Caco-2 (cell line): ENCODE results near the gene OAF. TPM values are rescaled to one million over a fixed set of nuclear protein-coding genes. Genes with fewer than 3 reads are reported as not detected.

Experiments
- BruUV-seq: library from RNA; stranded (reverse); fragments of 400-500 nt; replicated peaks from 2 replicates; lab custom pipeline; 2021; lab: Mats Ljungman, UMichigan
- CTCF ChIA-PET: fragments of 300-600 bp; sonication (Branson Sonifier 250); formaldehyde crosslinking; loops from one replicate; lab custom pipeline; 2022; ENCODE audit warnings: antibody characterized with exemption; lab: Charles Lee
- POLR2A ChIA-PET: fragments of 300-600 bp; sonication (Branson Sonifier 250); formaldehyde crosslinking; loops from one replicate; lab custom pipeline; 2022; ENCODE audit warnings: antibody characterized with exemption; lab: Charles Lee
- DNase-seq, 2 experiments: peaks; one replicate each; pipeline versions ENCODE4 v3.0.0 to v3.0.0-alpha.2; 2020 to 2022
- H3K27me3 ChIP-seq: replicated peaks from 2 replicates; pipeline ENCODE4 v1.6.0; 2011; ENCODE audit warnings: low read length; ENCODE audit not compliant: control insufficient read depth, insufficient read depth
- H3K36me3 ChIP-seq: 2 replicates; pipeline ENCODE4 v1.5.1; 2011; ENCODE audit warnings: low read length; ENCODE audit not compliant: control insufficient read depth, insufficient read depth
- H3K4me1 ChIP-seq: fragments of 250-450 bp; sonication (Bioruptor Pico); 2 replicates; pipeline ENCODE4 v1.5.1; 2020; ENCODE audit warnings: mild to moderate bottlenecking
- H3K4me3 ChIP-seq: 2 replicates; pipeline ENCODE4 v1.5.1; 2011; ENCODE audit warnings: low read depth, mild to moderate bottlenecking, control low read depth, low read length
- H3K9me3 ChIP-seq: fragments of 250-450 bp; sonication (Bioruptor Pico); 2 replicates; pipeline ENCODE4 v1.5.1; 2020; ENCODE audit warnings: mild to moderate bottlenecking, moderate library complexity
- H3K27ac Mint-ChIP-seq: one replicate; pipeline ENCODE4 v1.8.0; 2022; ENCODE audit warnings: mixed read lengths; ENCODE audit not compliant: unreplicated experiment
- H3K27me3 Mint-ChIP-seq: one replicate; pipeline ENCODE4 v1.8.0; 2022; ENCODE audit warnings: mixed read lengths; ENCODE audit not compliant: insufficient read depth, unreplicated experiment
- H3K36me3 Mint-ChIP-seq: one replicate; pipeline ENCODE4 v1.8.0; 2022; ENCODE audit warnings: mild to moderate bottlenecking, mixed read lengths; ENCODE audit not compliant: insufficient read depth, unreplicated experiment
- H3K4me1 Mint-ChIP-seq: one replicate; pipeline ENCODE4 v1.8.0; 2022; ENCODE audit warnings: low read depth, mixed read lengths; ENCODE audit not compliant: unreplicated experiment
- H3K4me3 Mint-ChIP-seq: one replicate; pipeline ENCODE4 v1.8.0; 2022; ENCODE audit warnings: mild to moderate bottlenecking, moderate library complexity, mixed read lengths; ENCODE audit not compliant: unreplicated experiment
- H3K9me3 Mint-ChIP-seq: one replicate; pipeline ENCODE4 v1.8.0; 2022; ENCODE audit warnings: mixed read lengths; ENCODE audit not compliant: unreplicated experiment
- CTCF ChIP-seq, 2 experiments: fragments of 200-600 bp in 1 of 2; IDR thresholded peaks; 1 replicate in 1 of 2; 2 replicates in 1 of 2; pipeline versions ENCODE4 v1.5.1 to v1.8.0; 2011 to 2022; ENCODE audit warnings: antibody characterized with exemption in 1 of 2, control low read depth in 1 of 2, inconsistent platforms in 1 of 2, low read depth in 1 of 2, low read length in 1 of 2, mild to moderate bottlenecking in 1 of 2, moderate library complexity in 1 of 2; ENCODE audit not compliant: insufficient read depth in 1 of 2, severe bottlenecking in 1 of 2, unreplicated experiment in 1 of 2
- intact Hi-C: fragments of 100-400 bp; cut with micrococcal nuclease; formaldehyde crosslinking; loops from one replicate; pipeline ENCODE4 v1.10.0; 2022; ENCODE audit not compliant: unreplicated experiment
- total RNA-seq: library from RNA; stranded (reverse); gene quantifications from 2 replicates; pipeline ENCODE4 v1.2.3, GENCODE V29; 2022

The OAF gene
- total RNA-seq, 1 experiment from 2014 or later: 31.3 TPM

GRCh38 chr11:120222916-120223315 is 12.1 kb downstream of the OAF start:
- BruUV-seq: no TSS peak
- Mint-ChIP-seq H3K4me1 (peaks cover 12% of the 10 kb centered on the region), H3K36me3 (no peaks in the 10 kb centered on the region), H3K4me3 (no peak overlapping the region), H3K27ac (no peak overlapping the region), H3K27me3 (no peaks in the 10 kb centered on the region), H3K9me3 (no peaks in the 10 kb centered on the region)
- no peak for DNase-seq
- intact Hi-C loops: no loop called here
- peaks cover 11% of the 10 kb centered on the region for H3K4me1 ChIP-seq
- no peak for TF ChIP-seq CTCF (IDR thresholded peaks at IDR 0.05; ENCODE audit: insufficient read depth in 1 of 2, low read depth in 1 of 2, low read length in 1 of 2, severe bottlenecking in 1 of 2, unreplicated experiment in 1 of 2)
- H3K4me3 ChIP-seq: no peak overlapping the region
- ChIA-PET CTCF (interaction anchor here (1.0 kb wide), 1 partner anchor 77 kb away, joined by 3 read pairs; no protein-coding TSS in a partner anchor), POLR2A (no interaction called here)
- H3K36me3 ChIP-seq: no peaks in the 10 kb centered on the region
- H3K27me3 ChIP-seq: no peaks in the 10 kb centered on the region
- H3K9me3 ChIP-seq: no peaks in the 10 kb centered on the region

GRCh38 chr11:120223793-120224192 is 13.0 kb downstream of the OAF start:
- DNase-seq: no peak
- intact Hi-C loops: no loop called here
- Mint-ChIP-seq H3K27ac (no peak overlapping the region), H3K36me3 (no peaks in the 10 kb centered on the region), H3K27me3 (no peaks in the 10 kb centered on the region), H3K4me1 (peaks cover 12% of the 10 kb centered on the region), H3K4me3 (no peak overlapping the region), H3K9me3 (no peaks in the 10 kb centered on the region)
- peaks cover 11% of the 10 kb centered on the region for H3K4me1 ChIP-seq
- POLR2A ChIA-PET: no interaction called here
- CTCF ChIA-PET: interaction anchor here (0.6 to 1.1 kb wide), 3 partner anchors 38 to 76 kb away, joined by 3 read pairs; no protein-coding TSS in a partner anchor
- H3K4me3 ChIP-seq: no peak overlapping the region
- H3K27me3 ChIP-seq: no peaks in the 10 kb centered on the region
- no peaks in the 10 kb centered on the region for H3K9me3 ChIP-seq
- H3K36me3 ChIP-seq: no peaks in the 10 kb centered on the region
- no TSS peak for BruUV-seq
- no peak for TF ChIP-seq CTCF (IDR thresholded peaks at IDR 0.05; ENCODE audit: insufficient read depth in 1 of 2, low read depth in 1 of 2, low read length in 1 of 2, severe bottlenecking in 1 of 2, unreplicated experiment in 1 of 2)

- ChIA-PET CTCF (interaction anchor here (1.1 to 1.9 kb wide), 2 partner anchors 56 to 79 kb away, joined by 3 to 7 read pairs; no protein-coding TSS in a partner anchor), POLR2A (no interaction called here)
- H3K4me1 Mint-ChIP-seq: peaks cover 12% of the 10 kb centered on the region
- Histone ChIP-seq H3K4me1 (peaks cover 11% of the 10 kb centered on the region), H3K36me3 (no peaks in the 10 kb centered on the region), H3K9me3 (no peaks in the 10 kb centered on the region), H3K27me3 (no peaks in the 10 kb centered on the region), H3K4me3 (no peak overlapping the region)
- BruUV-seq: no TSS peak
- no peak for TF ChIP-seq CTCF (IDR thresholded peaks at IDR 0.05; ENCODE audit: insufficient read depth in 1 of 2, low read depth in 1 of 2, low read length in 1 of 2, severe bottlenecking in 1 of 2, unreplicated experiment in 1 of 2)
- intact Hi-C loops: no loop called here
- no peaks in the 10 kb centered on the region for H3K9me3 Mint-ChIP-seq
- H3K27ac Mint-ChIP-seq: no peak overlapping the region
- no peak for DNase-seq
- H3K36me3 Mint-ChIP-seq: no peaks in the 10 kb centered on the region
- H3K4me3 Mint-ChIP-seq: no peak overlapping the region
- H3K27me3 Mint-ChIP-seq: no peaks in the 10 kb centered on the region
Observed at GRCh38 chr11:120224361-120224760, 13.5 kb downstream of the OAF start.
